GM10847 (cell line): ENCODE results near the gene OR7A10.

Source experiments
- POLR2A ChIP-seq: IDR thresholded peaks from 2 replicates; pipeline ENCODE4 v1.6.1; 2011; ENCODE audit not compliant: insufficient read length; ENCODE audit errors: extremely low read depth

The OR7A10 gene

GRCh38 chr19:14814982-14815652 is 33.6 kb downstream of the OR7A10 start:
- TF ChIP-seq POLR2A: no peak

- TF ChIP-seq POLR2A: no peak
These were observed 39.3 kb downstream of the OR7A10 start for GRCh38 chr19:14809272-14810057.

GRCh38 chr19:14804765-14805164 is 44.0 kb downstream of the OR7A10 start:
- no peak for TF ChIP-seq POLR2A

- TF ChIP-seq POLR2A: no peak
These were observed 50.0 kb downstream of the OR7A10 start for GRCh38 chr19:14798760-14799159.

- no peak for TF ChIP-seq POLR2A
These were observed 52.7 kb downstream of the OR7A10 start for GRCh38 chr19:14796021-14796420.

GRCh38 chr19:14795078-14795721 is 53.5 kb downstream of the OR7A10 start:
- TF ChIP-seq POLR2A: no peak
